ENCODE measurements around the gene GLDN.

DNA sequence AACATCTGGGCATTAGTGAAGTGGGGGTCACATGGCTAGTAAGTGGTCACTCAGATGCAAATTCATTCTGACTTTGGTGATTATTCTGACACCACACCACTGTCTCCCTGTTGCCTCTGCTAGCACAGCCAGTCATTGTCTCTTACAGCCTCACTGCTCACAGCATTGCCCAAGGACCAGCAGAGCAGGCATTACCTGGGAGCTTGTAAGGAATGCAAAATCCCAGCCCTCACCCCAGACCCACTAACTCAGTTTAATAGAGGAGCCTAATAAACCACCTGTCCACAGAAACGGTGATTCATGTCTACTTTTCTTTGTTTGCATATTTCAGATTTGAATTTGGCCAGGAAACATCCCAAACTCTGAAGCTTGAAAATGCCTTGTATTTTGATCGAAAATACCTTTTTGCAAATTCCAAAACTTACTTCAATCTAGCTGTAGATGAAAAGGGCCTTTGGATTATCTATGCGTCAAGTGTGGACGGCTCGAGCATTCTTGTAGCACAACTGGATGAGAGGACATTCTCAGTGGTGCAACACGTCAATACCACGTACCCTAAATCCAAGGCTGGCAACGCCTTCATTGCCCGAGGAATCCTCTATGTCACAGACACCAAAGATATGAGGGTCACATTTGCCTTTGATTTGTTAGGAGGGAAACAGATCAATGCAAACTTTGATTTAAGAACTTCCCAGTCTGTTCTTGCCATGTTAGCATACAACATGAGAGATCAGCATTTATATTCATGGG lies 62.7 kb downstream of the GLDN start:
- TF ChIP-seq POLR2AphosphoS5 (IDR thresholded peaks at IDR 0.05; ENCODE audit: insufficient read depth in 1 of 2, low read depth in 1 of 2) = no peak
- TF ChIP-seq, protein P1, sequence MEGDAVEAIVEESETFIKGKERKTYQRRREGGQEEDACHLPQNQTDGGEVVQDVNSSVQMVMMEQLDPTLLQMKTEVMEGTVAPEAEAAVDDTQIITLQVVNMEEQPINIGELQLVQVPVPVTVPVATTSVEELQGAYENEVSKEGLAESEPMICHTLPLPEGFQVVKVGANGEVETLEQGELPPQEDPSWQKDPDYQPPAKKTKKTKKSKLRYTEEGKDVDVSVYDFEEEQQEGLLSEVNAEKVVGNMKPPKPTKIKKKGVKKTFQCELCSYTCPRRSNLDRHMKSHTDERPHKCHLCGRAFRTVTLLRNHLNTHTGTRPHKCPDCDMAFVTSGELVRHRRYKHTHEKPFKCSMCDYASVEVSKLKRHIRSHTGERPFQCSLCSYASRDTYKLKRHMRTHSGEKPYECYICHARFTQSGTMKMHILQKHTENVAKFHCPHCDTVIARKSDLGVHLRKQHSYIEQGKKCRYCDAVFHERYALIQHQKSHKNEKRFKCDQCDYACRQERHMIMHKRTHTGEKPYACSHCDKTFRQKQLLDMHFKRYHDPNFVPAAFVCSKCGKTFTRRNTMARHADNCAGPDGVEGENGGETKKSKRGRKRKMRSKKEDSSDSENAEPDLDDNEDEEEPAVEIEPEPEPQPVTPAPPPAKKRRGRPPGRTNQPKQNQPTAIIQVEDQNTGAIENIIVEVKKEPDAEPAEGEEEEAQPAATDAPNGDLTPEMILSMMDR (IDR thresholded peaks at IDR 0.05) = no peak

All from vagina (tissue), 2 donors.